SU-DHL-6 (cell line): ENCODE results near the gene DNAJB5.

ENCODE experiments used
- H2AFZ ChIP-seq: fragments of 200-600 bp; sonication (generic); 2 replicates; pipeline ENCODE4 v1.6.1; 2014; ENCODE audit warnings: low read depth, mild to moderate bottlenecking, moderate library complexity, mixed read lengths, antibody characterized with exemption, low read length; ENCODE audit not compliant: severe bottlenecking
- H3F3A ChIP-seq: fragments of 200-600 bp; shearing (Covaris generic); 2 replicates; pipeline ENCODE4 v1.6.0; 2016; ENCODE audit warnings: antibody characterized with exemption, mild to moderate bottlenecking; ENCODE audit not compliant: insufficient read depth
- H3K27ac ChIP-seq: fragments of 200-600 bp; sonication (generic); 2 replicates; pipeline ENCODE4 v1.5.1; 2016; ENCODE audit warnings: low read depth, mild to moderate bottlenecking, low read length, moderate library complexity, mixed read lengths
- H3K27me3 ChIP-seq: fragments of 200-600 bp; sonication (generic), shearing (Covaris generic); 2 replicates; pipeline ENCODE4 v1.6.0; 2014; ENCODE audit warnings: mild to moderate bottlenecking, low read length
- H3K36me3 ChIP-seq: fragments of 200-600 bp; sonication (generic); 2 replicates; pipeline ENCODE4 v1.6.1; 2014; ENCODE audit warnings: mild to moderate bottlenecking, low read length, mixed read lengths
- H3K4me2 ChIP-seq: fragments of 300-600, 200-600 bp; shearing (Covaris generic), sonication (generic); 2 replicates; pipeline ENCODE4 v1.6.0; 2014; ENCODE audit warnings: low read length, low read depth, mild to moderate bottlenecking; ENCODE audit not compliant: poor library complexity, severe bottlenecking
- H3K4me3 ChIP-seq: fragments of 200-600 bp; sonication (generic); 2 replicates; pipeline ENCODE4 v1.5.1; 2014; ENCODE audit warnings: antibody characterized with exemption, low read length, mild to moderate bottlenecking, mixed read lengths; ENCODE audit not compliant: insufficient read depth, poor library complexity, severe bottlenecking
- H3K79me2 ChIP-seq: fragments of 200-600 bp; sonication (generic); 2 replicates; pipeline ENCODE4 v1.6.1; 2014; ENCODE audit warnings: mild to moderate bottlenecking, low read length, moderate library complexity; ENCODE audit not compliant: insufficient read depth
- H3K9ac ChIP-seq: fragments of 200-600 bp; sonication (generic); 2 replicates; pipeline ENCODE4 v1.7.0; 2014; ENCODE audit warnings: mild to moderate bottlenecking, low read length
- H3K9me2 ChIP-seq: fragments of 200-600 bp; sonication (generic); replicated peaks from 2 replicates; pipeline ENCODE4 v1.6.1; 2014; ENCODE audit warnings: low read length; ENCODE audit not compliant: insufficient read depth
- H3K9me3 ChIP-seq: fragments of 200-600 bp; sonication (generic); 2 replicates; pipeline ENCODE4 v1.6.1; 2014; ENCODE audit warnings: low read length, mixed read lengths; ENCODE audit not compliant: insufficient read depth
- H4K20me1 ChIP-seq: fragments of 200-600 bp; sonication (generic); 2 replicates; pipeline ENCODE4 v1.6.1; 2014; ENCODE audit warnings: low read depth, mild to moderate bottlenecking, antibody characterized with exemption, low read length, moderate library complexity, mixed read lengths
- EZH2phosphoT487 ChIP-seq: fragments of 200-600 bp; sonication (generic), shearing (Covaris generic); conservative IDR thresholded peaks from 2 replicates; pipeline ENCODE4 v1.6.1; 2018; ENCODE audit warnings: mild to moderate bottlenecking, antibody characterized with exemption, low read length, moderate library complexity, mixed read lengths
- TF ChIP-seq, protein P1 (sequence below): fragments of 200-600 bp; sonication (generic); IDR thresholded peaks from one replicate; pipeline ENCODE4 v1.5.1; 2017; ENCODE audit warnings: antibody characterized with exemption, mild to moderate bottlenecking, low read length, moderate library complexity; ENCODE audit not compliant: insufficient read depth, poor library complexity, severe bottlenecking

The DNAJB5 gene

DNA sequence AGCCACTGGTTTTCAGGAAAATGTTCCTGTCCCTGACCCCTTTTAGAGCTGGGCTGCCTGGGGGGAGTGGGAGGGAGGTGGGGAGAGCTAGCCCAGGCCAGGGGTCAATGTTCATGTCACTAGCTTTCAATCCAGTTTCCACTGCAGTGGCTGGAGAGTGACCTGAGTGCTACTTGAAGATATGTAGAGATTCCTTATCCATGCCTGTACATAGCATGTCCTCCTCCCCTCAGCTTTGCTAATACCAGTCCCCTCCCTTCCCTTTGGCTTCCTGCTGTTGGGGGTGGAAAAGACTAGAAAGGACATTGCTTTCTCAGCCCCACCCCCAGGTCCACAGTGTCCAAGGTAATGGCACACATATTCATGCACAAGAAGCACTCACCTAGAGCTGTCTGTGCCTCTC is 7.8 kb downstream of the DNAJB5 start:
- Histone ChIP-seq H3K27ac (no peak overlapping the region), H3F3A (no peaks in the 10 kb centered on the region)

DNA sequence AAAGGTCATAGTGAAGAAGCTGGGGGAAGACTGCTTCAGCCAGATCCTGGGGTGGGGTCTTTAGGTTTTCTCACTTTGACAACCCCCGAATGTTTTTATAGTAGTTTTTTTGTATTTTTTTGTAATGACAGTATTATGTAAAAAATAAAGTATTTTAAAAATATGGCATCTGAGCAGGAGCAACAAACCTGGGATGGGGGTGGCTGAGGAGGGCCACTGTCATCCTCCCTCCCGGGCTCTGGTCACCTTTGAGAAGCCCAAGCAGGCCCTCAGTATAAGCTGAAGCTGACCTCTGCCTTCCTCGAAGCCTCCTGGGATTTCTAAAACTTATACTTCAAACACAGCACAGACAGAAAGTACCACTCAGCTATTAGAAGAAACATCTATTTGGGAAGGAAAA is 8.7 kb downstream of the DNAJB5 start:
- TF ChIP-seq, protein P1, sequence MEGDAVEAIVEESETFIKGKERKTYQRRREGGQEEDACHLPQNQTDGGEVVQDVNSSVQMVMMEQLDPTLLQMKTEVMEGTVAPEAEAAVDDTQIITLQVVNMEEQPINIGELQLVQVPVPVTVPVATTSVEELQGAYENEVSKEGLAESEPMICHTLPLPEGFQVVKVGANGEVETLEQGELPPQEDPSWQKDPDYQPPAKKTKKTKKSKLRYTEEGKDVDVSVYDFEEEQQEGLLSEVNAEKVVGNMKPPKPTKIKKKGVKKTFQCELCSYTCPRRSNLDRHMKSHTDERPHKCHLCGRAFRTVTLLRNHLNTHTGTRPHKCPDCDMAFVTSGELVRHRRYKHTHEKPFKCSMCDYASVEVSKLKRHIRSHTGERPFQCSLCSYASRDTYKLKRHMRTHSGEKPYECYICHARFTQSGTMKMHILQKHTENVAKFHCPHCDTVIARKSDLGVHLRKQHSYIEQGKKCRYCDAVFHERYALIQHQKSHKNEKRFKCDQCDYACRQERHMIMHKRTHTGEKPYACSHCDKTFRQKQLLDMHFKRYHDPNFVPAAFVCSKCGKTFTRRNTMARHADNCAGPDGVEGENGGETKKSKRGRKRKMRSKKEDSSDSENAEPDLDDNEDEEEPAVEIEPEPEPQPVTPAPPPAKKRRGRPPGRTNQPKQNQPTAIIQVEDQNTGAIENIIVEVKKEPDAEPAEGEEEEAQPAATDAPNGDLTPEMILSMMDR, result no peak
- TF ChIP-seq EZH2phosphoT487, result no peak
- no peaks in the 10 kb centered on the region for H3K9me3 ChIP-seq

More for the DNA sequence above, 7.8 kb downstream of the DNAJB5 start:
- Histone ChIP-seq H4K20me1 (no peaks in the 10 kb centered on the region), H3K27me3 (no peaks in the 10 kb centered on the region), H3K4me2 (no peak overlapping the region), H3K4me3 (no peak overlapping the region), H3K9ac (no peak overlapping the region), H3K79me2 (no peaks in the 10 kb centered on the region), H3K9me3 (no peaks in the 10 kb centered on the region), H3K9me2 (no peaks in the 10 kb centered on the region), H2AFZ (no peak overlapping the region), H3K36me3 (no peaks in the 10 kb centered on the region)
- no peak for TF ChIP-seq EZH2phosphoT487
- TF ChIP-seq, protein P1, result no peak

DNA sequence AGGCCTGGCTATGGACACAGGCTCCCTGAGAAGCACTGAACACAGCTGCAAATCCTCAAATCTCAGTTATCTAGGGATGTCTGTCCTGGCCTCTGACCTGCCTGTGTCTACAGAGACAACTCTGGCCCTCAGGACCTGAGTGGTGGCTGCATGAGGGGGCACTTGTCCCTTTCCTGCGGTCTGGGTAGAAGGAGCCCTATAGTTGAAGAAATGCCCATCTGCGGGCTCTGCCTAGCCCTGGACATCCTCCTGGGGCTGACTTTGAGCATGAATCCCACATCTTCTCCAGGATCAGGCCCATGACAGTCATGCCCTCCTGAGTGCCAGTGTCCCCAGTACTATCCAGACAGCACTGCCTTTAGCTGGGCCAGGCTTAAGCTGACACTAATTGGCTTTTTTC is 10.0 kb downstream of the DNAJB5 start:
- no peaks in the 10 kb centered on the region for H3K27me3 ChIP-seq
- H3K4me3 ChIP-seq, result no peak overlapping the region
- no peak overlapping the region for H3K27ac ChIP-seq
- H2AFZ ChIP-seq, result no peak overlapping the region
- no peak overlapping the region for H3K9ac ChIP-seq
- no peaks in the 10 kb centered on the region for H4K20me1 ChIP-seq
- H3F3A ChIP-seq, result no peaks in the 10 kb centered on the region
- H3K79me2 ChIP-seq, result no peaks in the 10 kb centered on the region
- H3K4me2 ChIP-seq, result no peak overlapping the region
- H3K9me2 ChIP-seq, result no peaks in the 10 kb centered on the region
- TF ChIP-seq, protein P1, result no peak
- TF ChIP-seq EZH2phosphoT487, result no peak
- no peaks in the 10 kb centered on the region for H3K36me3 ChIP-seq
- H3K9me3 ChIP-seq, result no peaks in the 10 kb centered on the region

More for the DNA sequence above, 8.7 kb downstream of the DNAJB5 start:
- Histone ChIP-seq H3K36me3 (no peaks in the 10 kb centered on the region), H3F3A (no peaks in the 10 kb centered on the region), H3K79me2 (no peaks in the 10 kb centered on the region), H3K4me2 (no peak overlapping the region), H3K27me3 (no peaks in the 10 kb centered on the region), H3K4me3 (no peak overlapping the region), H3K27ac (no peak overlapping the region), H2AFZ (no peak overlapping the region), H3K9me2 (no peaks in the 10 kb centered on the region), H4K20me1 (no peaks in the 10 kb centered on the region), H3K9ac (no peak overlapping the region)
